GM12872 (cell line): Measurements from ENCODE around the gene NPAS1.

Experiments used
- TF ChIP-seq, protein P1 (sequence below): IDR thresholded peaks from 3 replicates; pipeline ENCODE4 v1.5.1; 2011; ENCODE audit warnings: low read depth, mild to moderate bottlenecking, low read length, moderate library complexity; ENCODE audit not compliant: insufficient read depth

Gene NPAS1

DNA sequence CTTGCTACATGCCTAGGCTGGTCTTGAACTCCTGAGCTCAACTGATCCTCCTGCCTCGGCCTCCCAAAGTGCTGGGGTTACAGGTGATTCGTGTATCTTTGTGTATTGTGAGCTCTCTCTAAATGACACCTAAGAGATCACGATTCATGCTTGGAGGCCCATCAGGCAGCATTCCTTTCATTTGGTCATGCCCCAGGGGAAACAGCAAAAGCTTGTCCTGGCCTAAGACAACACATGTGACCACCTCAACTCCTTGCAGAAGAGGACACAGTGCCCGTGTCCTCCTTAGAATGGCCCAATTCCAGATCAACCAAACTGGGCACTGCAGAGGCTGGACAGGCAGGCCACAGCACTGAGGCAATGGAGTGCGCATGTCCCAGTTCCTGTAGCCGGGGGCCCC is 61.5 kb downstream of the NPAS1 start:
- TF ChIP-seq, protein P1, sequence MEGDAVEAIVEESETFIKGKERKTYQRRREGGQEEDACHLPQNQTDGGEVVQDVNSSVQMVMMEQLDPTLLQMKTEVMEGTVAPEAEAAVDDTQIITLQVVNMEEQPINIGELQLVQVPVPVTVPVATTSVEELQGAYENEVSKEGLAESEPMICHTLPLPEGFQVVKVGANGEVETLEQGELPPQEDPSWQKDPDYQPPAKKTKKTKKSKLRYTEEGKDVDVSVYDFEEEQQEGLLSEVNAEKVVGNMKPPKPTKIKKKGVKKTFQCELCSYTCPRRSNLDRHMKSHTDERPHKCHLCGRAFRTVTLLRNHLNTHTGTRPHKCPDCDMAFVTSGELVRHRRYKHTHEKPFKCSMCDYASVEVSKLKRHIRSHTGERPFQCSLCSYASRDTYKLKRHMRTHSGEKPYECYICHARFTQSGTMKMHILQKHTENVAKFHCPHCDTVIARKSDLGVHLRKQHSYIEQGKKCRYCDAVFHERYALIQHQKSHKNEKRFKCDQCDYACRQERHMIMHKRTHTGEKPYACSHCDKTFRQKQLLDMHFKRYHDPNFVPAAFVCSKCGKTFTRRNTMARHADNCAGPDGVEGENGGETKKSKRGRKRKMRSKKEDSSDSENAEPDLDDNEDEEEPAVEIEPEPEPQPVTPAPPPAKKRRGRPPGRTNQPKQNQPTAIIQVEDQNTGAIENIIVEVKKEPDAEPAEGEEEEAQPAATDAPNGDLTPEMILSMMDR: no peak

DNA sequence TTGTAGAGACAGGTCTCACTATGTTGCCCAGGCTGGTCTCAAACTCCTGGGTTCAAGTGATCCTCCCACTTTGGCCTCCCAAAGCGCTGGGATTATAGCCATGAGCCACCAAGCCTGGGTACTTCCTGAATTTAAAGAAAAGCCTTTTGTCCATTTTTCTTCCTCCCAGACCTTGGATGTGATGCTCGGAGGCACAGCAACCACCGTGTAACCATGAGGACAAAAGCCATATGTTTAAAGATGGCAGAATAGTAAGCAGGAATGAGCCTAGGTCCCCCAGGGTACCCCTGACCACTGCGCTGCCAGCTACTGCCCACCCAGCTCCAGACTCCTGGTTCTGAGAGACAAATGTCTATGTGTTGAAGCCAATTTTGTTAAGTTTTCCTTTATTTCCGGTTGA is 62.9 kb downstream of the NPAS1 start:
- TF ChIP-seq, protein P1: no peak

DNA sequence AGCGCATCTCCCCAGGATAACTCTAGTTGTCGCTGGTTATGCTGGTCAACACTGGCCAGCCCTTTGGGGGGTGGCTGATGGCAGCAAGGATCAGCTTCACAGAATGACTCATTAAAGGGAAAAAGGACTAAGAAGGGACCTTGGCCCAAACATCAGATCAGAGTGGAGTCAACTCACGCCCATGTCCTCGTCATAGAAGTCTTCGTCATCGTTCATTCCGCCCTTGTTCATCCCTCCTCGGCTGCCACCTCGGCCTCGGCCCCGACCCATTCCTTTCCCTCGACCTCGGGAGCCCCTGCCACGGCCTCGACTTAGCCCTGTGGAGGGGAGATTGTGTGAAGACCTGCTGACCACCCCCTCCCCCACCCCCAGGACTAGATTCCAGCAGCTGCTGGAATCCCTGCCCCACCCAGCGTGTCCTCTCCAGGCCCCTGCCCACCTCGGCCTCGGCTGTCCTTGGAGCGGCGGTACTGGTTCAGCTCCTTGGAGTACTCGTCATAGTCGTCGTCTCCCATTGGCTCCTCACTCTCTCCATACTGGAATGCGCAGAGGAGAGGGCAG is 65.3 kb downstream of the NPAS1 start:
- TF ChIP-seq, protein P1: no peak

DNA sequence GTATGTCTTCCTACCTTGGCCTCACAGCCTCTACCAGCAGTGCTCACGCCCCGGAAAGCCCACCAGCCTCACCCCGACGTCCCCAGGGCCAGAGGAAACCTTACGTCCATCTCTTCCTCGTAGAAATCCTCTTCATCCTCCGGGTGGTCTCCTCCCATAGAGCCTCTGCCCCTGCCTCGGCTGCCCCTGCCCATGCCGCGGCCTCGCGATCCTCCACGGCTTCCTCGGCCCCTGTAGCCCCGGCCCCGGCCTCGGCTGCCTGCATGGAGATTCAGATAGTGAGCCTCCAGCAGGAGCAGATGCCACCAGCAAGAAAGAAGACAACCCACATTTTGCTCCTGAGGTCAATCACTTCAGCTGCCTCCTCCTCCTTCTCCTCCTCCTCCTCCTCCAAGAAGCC is 66.6 kb downstream of the NPAS1 start:
- TF ChIP-seq, protein P1: no peak

DNA sequence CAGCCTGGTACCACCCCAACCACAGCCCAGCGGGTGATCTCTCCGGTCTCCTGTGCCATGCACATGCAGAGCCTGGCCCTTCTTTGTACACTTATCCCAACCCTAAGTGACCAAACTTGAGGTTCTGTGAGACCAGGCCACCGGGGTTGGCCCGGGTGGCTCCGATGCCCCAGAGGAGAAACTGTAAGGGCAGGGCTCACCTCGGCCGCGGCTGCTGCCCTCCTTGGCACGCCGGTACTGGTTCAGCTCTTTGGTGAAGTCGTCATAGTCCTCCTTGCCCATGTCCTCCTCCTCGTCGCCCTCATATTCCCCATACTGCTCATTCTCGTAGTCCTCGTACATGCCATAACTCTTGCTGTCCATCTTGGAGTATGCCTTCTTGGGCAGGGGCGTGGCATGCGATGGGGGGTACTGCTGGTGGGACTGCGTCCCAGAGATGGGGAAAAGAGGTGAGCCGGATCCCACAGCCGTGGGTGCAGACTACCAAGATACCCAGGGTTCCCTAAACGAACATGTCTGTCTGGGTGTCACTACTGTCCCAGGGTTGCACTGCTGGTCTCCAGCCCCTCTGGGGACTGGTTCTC is 70.2 kb downstream of the NPAS1 start:
- TF ChIP-seq, protein P1: no peak

DNA sequence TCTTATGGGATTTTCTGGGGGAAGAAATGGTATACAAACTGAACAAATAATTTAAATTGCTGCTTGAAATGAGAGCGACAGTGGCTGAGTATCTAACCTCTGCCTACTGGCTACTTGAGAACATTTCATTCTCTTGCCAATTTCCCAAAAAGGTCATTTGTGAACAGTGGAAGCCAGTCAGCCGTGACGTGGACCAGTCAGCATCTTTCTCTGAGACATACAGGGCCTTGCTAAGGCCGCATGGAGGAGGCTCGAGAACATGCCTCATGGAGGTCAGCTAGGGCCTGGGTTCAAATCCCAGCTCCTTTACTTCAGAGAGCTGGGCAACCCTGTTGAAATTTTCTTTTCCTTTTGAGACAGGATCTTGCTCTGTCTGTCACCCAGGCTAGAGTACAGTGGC is 73.6 kb downstream of the NPAS1 start:
- TF ChIP-seq, protein P1: no peak

DNA sequence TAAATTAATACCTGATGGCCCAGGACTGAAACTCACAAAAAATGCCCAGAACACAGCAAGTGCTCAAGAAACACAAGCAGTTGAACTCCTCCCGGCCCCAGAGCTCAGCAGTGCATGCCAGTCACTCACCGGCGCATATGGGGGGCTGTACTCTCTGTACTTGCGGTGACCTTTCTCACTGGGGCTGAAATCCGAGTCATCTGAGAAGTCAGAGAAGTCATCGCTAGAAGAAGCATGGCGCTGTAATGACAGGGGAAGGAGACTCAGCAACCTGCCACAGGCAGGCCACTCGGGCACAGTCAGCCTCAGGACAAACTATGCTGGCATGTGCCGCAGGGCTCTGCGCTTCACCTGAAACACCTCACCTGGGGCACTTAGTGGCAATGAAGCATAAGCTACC is 74.2 kb downstream of the NPAS1 start:
- TF ChIP-seq, protein P1: no peak
